Transverse colon (tissue), 3 donors: ENCODE results near the gene PCDHB8.
"Not testable (repeated sequence)": the region's sequence is repeated elsewhere in the genome, so short reads cannot be mapped to it uniquely, and the experiment has no call there.

Experiments
- CTCF ChIP-seq, 5 experiments: fragments of 200-600 bp in 3 of 5; fragments of 450-650 bp in 2 of 5; sonication (generic) in 3 of 5; IDR thresholded peaks; 1 replicate in 2 of 5; 2 replicates in 3 of 5; pipeline ENCODE4 v1.5.1; 2016 to 2017; ENCODE audit warnings: antibody characterized with exemption in 5 of 5, inconsistent platforms in 3 of 5, mild to moderate bottlenecking in 2 of 5, moderate library complexity in 1 of 5
- EP300 ChIP-seq: sonication (generic); formaldehyde crosslinking; IDR thresholded peaks from one replicate; pipeline ENCODE4 v1.6.1; 2017; ENCODE audit warnings: antibody characterized with exemption, low read depth
- POLR2A ChIP-seq: fragments of 450-650 bp; IDR thresholded peaks from one replicate; pipeline ENCODE4 v1.6.1; 2016; ENCODE audit warnings: antibody characterized with exemption, mild to moderate bottlenecking, moderate library complexity

DNA sequence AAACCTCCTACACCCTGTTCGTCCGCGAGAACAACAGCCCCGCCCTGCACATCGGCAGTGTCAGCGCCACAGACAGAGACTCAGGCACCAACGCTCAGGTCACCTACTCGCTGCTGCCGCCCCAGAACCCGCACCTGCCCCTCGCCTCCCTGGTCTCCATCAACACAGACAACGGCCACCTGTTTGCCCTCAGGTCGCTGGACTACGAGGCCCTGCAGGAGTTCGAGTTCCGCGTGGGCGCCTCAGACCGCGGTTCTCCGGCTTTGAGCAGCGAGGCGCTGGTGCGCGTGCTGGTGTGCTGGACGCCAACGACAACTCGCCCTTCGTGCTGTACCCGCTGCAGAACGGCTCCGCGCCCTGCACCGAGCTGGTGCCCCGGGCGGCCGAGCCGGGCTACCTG is 20.2 kb upstream of the PCDHB8 start:
- not testable (repeated sequence) for TF ChIP-seq EP300; CTCF (IDR thresholded peaks at IDR 0.05); POLR2A
